Brain microvascular endothelial cell (primary cell): ENCODE data around the gene ATP6V1G2.
"Not testable (repeated sequence)": the region's sequence is repeated elsewhere in the genome, so short reads cannot be mapped to it uniquely, and the experiment has no call there.

Source experiments
- DNase-seq: peaks from one replicate; pipeline ENCODE4 v3.0.0-alpha.2; 2020
- H3K27ac ChIP-seq: fragments of 250-450 bp; sonication (Bioruptor Pico); 2 replicates; pipeline ENCODE4 v1.5.1; 2020; ENCODE audit warnings: mild to moderate bottlenecking, moderate library complexity
- H3K27me3 ChIP-seq: fragments of 250-450 bp; sonication (Bioruptor Pico); replicated peaks from 2 replicates; pipeline ENCODE4 v1.5.1; 2020; ENCODE audit warnings: mild to moderate bottlenecking
- H3K36me3 ChIP-seq: fragments of 250-450 bp; sonication (Bioruptor Pico); replicated peaks from 2 replicates; pipeline ENCODE4 v1.5.1; 2020; ENCODE audit warnings: mild to moderate bottlenecking
- H3K4me3 ChIP-seq: 2 replicates; pipeline ENCODE4 v1.5.1; 2011; ENCODE audit warnings: low read depth, mild to moderate bottlenecking, control low read depth, low read length, moderate library complexity
- CTCF ChIP-seq: IDR thresholded peaks from 2 replicates; pipeline ENCODE4 v1.5.1; 2011; ENCODE audit warnings: low read depth, mild to moderate bottlenecking, moderate library complexity, low read length, control low read depth, inconsistent platforms; ENCODE audit errors: missing control alignments
- in situ Hi-C: cut with HindIII; loops from 2 replicates; pipeline ENCODE4 v1.10.0; 2017; ENCODE audit warnings: low sequenced_read_pairs, low pct_ligation_motif_present

Gene ATP6V1G2

GRCh38 chr6:31546339-31546957 is at the start of gene ATP6V1G2:
Gene ATP6V1G2 (minus strand): TSS chr6:31546608. CDS start chr6:31546559, 49 bp downstream.
- TF ChIP-seq CTCF, result peak; percentile 100
- Histone ChIP-seq H3K27ac (peak within 1 kb of the TSS; percentile 75), H3K27me3 (no peaks in the 10 kb centered on the region), H3K4me3 (peak within 1 kb of the TSS; percentile 57), H3K36me3 (peaks cover 12% of the 10 kb centered on the region)
- in situ Hi-C loops, result no loop called here
- peak; percentile 94 for DNase-seq

GRCh38 chr6:31592396-31592771 is 46.0 kb upstream of the ATP6V1G2 start:
- no peak for DNase-seq
- no peak for TF ChIP-seq CTCF
- in situ Hi-C loops, result no loop called here
- Histone ChIP-seq H3K4me3 (no peak overlapping the region), H3K36me3 (no peaks in the 10 kb centered on the region), H3K27ac (no peak overlapping the region), H3K27me3 (no peaks in the 10 kb centered on the region)

- in situ Hi-C loops, H3K4me3 ChIP-seq, DNase-seq, H3K27me3 ChIP-seq, H3K27ac ChIP-seq, H3K36me3 ChIP-seq: not testable (repeated sequence)
Observed at GRCh38 chr6:31590691-31591090, 44.3 kb upstream of the ATP6V1G2 start.

- H3K4me3 ChIP-seq, result no peak overlapping the region
- no peak for TF ChIP-seq CTCF
- no peak overlapping the region for H3K27ac ChIP-seq
- H3K27me3 ChIP-seq, result no peaks in the 10 kb centered on the region
- in situ Hi-C loops, result no loop called here
- no peaks in the 10 kb centered on the region for H3K36me3 ChIP-seq
- no peak for DNase-seq
Observed at GRCh38 chr6:31588871-31589650, 42.7 kb upstream of the ATP6V1G2 start.

DNA sequence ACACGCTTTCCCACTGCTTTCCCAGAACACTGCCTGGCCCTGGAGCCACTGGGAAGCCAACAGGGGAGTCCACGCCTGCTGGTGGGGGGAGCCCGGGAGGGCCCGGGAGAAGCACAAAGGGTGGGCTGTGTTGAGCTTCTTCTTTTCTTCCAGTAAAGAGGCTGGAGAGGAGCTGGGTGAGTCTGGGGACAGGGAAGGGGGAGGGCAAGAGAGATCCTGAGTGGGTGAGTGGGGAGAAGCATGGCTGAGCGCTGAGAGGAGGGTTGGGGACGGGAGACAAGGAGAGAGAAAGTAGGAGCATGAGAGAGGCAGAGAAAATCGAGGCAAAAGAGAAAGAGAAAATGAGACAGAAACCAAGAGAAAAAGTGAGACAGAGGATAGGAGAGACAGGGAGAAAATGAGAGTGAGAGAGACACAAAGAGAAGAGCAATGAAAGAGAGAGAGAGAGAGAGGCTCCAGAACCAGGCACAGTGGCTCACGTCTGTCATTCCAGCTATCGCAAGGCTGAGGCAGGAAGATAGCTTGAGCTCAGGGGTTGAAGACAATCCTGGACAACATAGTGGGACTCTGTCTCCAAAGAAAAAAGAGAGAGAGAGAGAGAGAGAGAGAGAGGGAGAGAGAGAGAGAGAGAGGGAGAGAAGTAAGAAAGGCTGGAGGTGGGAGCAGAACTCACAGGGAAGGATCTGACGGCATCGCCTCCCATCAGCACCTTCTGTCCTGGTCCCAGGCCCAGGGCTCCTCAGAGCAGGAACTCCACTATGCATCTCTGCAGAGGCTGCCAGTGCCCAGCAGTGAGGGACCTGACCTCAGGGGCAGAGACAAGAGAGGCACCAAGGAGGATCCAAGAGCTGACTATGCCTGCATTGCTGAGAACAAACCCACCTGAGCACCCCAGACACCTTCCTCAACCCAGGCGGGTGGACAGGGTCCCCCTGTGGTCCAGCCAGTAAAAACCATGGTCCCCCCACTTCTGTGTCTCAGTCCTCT is 41.7 kb upstream of the ATP6V1G2 start:
- in situ Hi-C loops, result no loop called here
- Histone ChIP-seq H3K27me3 (no peaks in the 10 kb centered on the region), H3K36me3 (no peaks in the 10 kb centered on the region), H3K27ac (no peak overlapping the region), H3K4me3 (no peak overlapping the region)
- TF ChIP-seq CTCF, result no peak
- DNase-seq, result no peak
